ENCODE measurements around the gene FRMD8.

FRMD8 gene

DNA sequence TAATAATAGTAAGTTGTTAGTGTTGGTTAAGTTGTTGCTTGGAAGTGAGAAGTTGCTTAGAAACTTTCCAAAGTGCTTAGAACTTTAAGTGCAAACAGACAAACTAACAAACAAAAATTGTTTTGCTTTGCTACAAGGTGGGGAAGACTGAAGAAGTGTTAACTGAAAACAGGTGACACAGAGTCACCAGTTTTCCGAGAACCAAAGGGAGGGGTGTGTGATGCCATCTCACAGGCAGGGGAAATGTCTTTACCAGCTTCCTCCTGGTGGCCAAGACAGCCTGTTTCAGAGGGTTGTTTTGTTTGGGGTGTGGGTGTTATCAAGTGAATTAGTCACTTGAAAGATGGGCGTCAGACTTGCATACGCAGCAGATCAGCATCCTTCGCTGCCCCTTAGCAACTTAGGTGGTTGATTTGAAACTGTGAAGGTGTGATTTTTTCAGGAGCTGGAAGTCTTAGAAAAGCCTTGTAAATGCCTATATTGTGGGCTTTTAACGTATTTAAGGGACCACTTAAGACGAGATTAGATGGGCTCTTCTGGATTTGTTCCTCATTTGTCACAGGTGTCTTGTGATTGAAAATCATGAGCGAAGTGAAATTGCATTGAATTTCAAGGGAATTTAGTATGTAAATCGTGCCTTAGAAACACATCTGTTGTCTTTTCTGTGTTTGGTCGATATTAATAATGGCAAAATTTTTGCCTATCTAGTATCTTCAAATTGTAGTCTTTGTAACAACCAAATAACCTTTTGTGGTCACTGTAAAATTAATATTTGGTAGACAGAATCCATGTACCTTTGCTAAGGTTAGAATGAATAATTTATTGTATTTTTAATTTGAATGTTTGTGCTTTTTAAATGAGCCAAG lies 38.9 kb downstream of the FRMD8 start:
- peak; percentile 27 for DNase-seq (ENCODE audit: low read depth)

DNA sequence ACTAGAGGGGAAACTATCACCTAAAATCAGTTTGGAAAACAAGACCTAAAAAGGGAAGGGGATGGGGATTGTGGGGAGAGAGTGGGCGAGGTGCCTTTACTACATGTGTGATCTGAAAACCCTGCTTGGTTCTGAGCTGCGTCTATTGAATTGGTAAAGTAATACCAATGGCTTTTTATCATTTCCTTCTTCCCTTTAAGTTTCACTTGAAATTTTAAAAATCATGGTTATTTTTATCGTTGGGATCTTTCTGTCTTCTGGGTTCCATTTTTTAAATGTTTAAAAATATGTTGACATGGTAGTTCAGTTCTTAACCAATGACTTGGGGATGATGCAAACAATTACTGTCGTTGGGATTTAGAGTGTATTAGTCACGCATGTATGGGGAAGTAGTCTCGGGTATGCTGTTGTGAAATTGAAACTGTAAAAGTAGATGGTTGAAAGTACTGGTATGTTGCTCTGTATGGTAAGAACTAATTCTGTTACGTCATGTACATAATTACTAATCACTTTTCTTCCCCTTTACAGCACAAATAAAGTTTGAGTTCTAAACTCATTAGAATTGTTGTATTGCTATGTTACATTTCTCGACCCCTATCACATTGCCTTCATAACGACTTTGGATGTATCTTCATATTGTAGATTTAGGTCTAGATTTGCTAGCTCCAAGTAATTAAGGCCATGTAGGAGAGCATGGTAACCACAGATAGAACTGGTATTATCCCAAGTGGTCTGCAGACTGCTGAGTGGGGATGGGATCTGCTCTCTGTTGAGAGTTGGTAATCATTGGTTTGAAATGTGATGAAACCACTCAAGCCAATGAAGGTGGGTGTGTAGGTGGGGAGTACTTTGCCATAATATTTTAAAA lies 39.8 kb downstream of the FRMD8 start:
- peak; percentile 43 for DNase-seq (ENCODE audit: low read depth)

DNA sequence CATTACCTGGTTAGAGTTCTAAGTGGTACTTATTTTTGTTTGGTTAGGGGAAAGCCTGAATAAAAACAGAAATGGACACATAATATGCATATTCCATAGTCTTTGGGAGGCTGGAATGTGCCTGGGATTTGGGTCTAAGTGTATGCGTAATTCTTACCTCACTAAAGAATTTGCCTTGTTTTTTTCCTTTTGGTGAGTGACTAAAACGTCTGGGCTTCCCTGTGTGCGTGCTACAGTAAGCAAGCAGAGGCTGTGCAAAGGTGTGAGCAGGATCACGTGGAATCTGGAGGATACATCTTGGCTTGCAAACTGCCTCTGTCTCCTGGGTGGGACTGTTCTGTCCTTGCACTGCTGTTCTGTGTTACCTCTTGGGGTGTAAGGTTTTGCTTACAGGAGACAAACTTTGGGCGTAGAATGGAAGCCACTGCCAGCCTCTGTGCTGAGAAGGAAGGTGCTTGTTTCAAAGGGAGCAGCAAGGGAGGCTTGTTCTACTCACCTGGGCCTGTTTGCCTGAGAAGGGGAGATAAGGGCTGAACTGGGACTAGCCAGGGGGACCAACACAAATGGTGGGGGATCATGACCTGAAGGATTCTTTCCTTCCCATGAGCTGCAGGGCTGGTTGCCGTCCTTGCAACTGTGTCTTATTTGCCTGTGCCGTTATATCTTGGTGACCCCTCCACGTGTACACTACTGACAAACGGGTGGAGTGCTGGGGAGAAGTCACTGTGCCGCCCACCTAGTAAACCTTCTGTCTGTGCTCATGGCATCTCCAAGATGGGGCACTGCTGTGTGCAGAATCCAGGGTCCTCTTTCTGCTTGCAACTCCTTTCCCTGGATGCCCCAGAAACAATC lies 40.6 kb downstream of the FRMD8 start:
- DNase-seq (ENCODE audit: low read depth) = peak; percentile 44

DNA sequence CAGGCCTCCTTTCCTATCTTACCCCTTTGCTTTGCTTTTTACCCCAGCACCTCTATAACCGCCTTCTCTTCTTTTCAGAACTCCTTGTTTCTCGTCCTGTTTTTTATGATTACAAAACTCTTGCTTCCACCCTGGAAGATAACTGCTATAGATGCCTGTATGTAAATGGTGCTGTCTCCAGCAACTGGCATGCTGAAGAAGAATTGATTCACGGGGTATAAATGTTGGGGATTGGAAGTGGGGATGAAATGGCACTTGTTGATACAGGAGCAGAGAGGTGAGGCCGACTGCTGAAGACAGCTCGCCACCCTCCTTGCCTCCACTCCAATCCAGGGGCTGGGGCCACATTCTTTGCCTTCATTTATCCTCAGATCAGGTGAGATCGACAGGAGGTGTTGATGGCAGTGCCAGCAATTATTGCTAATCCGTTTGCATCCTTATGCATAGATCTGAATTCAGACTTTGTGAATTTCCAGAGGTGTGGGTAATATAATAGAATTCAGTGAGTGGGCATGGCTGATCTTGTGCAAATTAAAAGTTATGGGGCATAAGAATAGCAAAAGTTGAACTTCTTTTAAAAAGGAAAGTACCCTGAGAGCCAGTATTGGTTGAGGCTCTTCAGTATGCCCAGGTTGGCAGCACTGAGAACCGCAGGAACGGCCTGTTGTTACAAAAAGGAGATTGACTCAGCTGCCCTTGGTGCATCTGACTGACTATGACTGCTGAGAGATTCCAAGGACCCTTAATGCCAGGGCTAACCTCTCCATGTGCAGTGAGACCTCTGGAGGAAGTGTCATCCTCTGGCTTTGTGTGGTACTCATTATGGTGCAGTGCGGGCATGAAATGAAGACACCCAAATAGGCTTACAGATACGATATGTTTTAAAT lies 41.5 kb downstream of the FRMD8 start:
- DNase-seq (ENCODE audit: low read depth) = peak; percentile 57

DNA sequence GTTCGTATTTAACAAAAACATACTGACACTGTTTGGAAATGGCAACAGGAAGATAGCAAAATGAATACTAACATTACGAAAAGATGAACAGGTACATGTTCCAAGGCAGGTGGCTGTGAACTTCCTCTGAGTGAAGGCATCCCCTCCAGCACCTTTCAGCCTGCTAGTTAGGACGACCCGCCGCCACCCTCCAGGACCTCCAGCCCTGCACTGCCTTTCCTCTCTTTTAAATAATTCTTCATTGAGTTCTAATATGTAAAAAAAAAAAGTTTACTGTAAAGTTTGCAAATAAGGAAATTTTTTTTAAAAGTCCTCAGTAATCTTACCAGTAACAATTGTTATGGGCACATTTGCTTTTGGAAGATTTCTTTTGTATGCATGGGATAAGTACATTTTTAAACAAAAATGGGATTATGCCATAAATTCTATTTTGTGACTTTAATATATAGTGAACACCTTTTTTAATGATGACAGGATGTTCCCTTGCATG lies 42.2 kb downstream of the FRMD8 start:
- no peak for DNase-seq (ENCODE audit: low read depth)

DNA sequence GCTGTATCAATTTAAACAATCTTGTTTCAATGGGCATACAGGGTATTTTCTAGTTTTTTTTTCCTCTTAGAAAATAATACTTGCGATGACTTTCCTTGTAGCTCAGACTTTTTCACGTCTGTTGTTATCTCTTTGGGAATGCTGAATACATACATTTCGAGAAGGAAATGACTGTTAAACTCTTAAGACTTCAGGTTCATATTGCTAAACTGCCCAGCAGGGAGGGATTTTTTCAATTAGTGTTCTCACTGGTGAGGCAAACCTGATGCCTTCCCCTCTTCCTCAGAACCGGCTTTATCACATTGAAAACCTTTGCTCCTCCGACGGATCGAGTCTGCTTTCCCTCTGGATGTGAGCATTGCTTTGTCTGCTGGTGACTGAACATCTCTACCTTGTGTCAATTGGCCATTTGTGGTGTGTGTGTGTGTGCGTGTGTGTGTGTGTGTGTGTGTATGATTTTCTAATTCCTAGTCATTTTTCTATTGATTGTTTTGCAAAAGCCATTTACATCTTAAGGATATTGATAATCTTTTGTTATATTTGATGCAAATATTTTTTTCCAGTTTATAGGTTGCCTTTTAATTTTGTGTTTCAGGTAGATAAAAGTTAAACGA lies 42.7 kb downstream of the FRMD8 start:
- peak; percentile 54 for DNase-seq (ENCODE audit: low read depth)

DNA sequence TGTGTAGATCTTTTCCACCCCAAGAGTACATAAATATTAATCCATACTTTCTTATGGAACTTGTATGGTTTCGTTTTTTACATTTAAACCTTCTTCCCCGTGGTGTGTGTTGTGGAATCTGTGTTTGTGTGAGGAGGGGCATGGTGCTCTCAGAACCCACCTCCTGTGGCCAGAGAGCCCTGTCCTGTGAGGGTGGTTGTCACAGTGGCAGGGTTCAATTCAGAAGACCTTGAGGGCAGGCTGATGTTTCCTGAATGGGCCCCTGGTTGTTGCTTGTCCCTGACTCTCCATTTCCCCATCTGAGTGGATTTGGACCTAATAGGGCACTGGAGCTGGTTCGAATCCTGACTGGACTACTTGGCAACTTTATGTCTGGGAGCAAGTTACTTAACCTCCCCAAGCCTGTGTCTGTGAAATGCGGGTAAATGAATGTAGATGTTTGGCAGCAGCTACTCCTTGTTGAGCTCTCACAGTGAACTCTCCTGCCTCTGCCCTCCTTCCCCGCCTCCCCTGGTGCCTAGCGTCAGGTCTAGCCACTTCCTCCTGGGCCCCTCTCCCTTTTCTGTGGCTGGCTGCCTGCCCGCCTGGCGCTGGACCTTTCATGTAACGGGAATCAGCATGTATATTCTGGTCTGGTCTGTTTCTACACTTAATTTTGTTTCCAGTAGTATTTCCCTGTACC lies 43.4 kb downstream of the FRMD8 start:
- DNase-seq (ENCODE audit: low read depth) = peak; percentile 60

DNA sequence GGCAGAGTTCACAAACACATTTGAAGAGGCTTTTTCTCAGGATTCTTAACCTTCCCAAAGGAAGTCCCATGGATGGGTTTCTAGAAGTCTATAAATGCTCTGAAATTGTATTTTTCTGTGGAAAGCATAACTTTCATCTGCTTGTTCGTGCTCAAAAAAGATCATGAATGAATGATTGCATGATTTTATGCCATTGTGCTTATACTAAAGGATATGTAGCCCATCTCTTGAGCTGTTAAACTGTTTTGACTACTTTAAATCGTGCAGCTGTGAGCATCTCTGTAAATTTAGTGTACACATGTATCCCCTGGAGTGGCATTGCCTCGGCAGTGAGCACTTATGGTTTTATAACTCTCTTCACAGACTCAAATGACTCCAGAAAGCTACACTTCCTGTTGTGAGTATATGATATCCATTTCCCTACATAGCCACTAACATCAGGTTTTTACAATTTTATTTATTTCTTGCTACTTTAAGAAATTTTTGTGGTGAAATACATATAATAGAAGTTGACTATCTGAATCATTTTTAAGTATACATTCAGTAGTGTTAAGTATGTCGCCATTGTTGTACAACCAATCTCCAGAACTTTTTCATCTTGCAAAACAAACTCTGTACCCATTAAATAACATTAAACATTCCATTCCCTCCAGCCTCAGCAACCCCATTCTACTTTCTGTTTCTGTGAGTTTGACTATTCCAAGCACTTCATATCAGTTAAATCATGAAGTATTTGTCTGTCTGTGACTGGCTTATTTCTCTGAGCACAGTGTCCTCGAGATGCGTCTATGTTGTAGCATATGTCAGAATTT lies 44.2 kb downstream of the FRMD8 start:
- DNase-seq (ENCODE audit: low read depth) = peak; percentile 41

DNA sequence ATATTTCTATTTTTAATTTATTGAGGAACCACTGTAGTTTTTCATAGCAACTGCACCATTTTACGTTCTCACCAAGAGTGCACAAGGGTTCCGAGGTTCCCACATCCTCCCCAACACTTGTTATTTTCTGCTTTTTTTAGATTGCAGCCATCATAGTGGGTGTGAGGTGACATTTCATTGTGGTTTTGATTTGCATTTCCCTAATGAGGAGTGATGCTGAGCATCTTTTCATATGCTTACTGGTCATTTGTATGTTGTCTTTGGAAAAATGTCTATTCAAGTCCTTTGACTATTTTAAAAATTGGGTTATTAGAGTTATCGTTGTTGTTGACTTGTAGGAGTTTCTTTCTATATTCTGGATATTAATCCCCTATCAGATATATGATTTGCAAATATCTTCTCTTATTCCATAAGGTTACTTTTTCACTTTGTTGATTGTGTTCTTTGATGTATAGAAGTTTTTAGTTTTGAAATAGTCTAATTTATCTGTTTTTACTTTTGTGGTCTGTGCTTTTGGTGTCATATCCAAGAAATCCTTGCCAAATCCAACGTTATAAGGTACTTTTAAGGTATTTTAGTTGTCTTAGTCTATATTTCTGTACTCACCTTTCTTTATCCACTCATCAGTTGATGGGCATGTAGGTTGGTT lies 45.1 kb downstream of the FRMD8 start:
- DNase-seq (ENCODE audit: low read depth) = peak; percentile 27

DNA sequence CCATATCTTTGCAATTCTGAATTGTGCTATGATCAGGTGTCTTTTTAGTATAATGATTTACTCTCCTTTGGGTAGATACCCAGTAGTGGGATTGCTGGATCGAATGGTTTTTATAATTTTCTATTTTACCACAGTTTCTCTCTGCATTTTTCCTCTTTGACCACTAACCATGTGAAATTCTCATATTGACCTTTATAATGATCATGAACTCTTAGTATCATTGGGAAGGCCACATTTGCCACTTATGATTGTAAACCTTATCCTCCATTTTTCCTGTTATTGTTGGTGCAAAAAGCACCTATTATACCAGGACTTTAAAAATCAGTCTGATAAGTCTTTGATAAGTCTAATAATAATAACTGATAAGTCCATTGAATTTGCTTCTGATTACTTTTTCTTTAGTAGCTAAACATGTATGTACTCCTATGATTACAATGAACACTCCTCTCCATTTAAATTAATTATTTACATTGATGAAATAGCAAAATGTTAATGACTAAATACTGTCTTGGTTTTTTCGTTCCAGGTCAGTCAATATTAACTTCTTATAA lies 45.7 kb downstream of the FRMD8 start:
- no peak for DNase-seq (ENCODE audit: low read depth)

DNA sequence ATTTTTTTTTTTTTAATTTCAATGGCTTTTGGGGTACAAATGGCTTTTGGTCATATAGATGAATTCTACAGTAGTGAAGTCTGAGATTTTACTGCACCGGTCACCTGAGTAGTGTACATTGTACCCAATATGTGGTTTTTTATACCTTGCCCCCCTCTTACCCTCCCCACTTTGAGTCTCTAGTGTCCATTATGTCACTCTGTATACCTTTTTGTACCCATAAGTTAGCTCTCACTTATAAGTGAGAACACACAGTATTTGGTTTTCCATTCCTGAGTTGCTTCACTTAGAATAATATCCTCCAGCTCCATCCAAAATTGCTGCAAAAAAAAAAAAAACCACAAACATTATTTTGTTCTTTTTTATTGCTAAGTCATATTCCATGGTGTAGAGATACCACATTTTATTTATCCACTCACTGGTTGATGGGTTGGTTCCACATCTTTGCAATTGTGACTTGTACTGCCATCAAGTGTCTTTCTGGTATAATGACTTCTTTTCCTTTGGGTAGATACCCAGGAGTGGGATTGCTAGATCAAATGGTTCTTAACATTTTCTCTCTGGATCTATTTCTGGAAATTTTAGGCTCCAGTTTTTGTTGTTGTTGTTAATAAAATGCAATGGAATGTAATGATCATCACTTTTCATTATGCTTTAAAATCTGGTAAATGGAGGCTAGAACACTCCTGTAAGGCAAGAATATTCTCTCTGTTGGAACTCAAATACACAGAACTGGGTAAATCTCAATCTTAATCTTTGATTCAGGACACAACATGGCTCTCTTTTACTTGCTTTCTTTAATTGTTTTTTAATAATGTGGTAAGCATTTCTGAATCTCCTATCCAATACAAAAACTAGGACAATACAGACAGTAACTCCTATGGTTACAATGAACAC lies 46.5 kb downstream of the FRMD8 start:
- DNase-seq (ENCODE audit: low read depth) = no peak

DNA sequence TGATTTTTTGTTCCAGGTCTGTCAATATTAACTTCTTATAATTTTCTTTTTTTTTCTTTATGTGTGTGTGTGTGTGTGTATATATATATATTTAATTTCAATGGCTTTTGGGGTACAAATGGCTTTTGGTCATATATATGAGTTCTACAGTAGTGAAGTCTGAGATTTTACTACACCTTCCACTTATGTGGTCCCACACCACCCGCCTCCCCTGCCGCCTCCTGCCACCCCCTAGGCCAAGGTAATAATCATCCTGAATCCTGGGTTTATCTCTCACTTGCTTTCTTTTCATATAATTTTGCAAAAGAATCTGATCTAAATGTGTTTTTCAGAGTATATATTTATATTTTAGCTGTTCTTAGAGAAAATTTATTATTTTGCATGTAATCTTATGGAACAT lies 47.2 kb downstream of the FRMD8 start:
- no peak for DNase-seq (ENCODE audit: low read depth)

DNA sequence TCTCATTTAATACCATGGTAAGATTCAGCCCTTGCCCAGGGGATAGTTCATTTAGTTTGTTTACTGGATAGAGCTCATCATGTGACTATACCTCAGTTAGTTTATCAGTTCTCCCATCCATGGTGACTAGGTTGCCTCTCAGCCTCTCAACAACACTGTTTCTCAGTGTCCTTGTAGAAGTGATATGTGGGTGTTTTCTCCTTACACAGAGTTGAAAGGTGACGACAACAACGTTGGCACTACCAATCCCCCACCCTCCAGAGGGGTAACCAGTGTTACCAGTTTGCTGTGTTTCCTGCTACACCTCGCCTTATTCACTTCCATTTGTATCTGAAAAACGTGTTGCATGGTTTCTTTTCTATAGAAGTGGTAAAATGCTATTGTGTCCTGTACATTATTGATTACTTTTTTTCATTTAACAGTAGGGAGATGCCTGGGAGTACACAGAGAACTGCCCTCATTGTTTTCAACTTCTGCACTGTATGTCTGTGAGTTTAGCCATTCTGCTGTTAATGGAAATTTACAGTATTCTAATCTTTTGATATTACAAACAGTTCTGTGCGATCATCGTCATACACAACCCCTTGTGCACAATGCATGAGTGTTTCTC lies 47.7 kb downstream of the FRMD8 start:
- no peak for DNase-seq (ENCODE audit: low read depth)

DNA sequence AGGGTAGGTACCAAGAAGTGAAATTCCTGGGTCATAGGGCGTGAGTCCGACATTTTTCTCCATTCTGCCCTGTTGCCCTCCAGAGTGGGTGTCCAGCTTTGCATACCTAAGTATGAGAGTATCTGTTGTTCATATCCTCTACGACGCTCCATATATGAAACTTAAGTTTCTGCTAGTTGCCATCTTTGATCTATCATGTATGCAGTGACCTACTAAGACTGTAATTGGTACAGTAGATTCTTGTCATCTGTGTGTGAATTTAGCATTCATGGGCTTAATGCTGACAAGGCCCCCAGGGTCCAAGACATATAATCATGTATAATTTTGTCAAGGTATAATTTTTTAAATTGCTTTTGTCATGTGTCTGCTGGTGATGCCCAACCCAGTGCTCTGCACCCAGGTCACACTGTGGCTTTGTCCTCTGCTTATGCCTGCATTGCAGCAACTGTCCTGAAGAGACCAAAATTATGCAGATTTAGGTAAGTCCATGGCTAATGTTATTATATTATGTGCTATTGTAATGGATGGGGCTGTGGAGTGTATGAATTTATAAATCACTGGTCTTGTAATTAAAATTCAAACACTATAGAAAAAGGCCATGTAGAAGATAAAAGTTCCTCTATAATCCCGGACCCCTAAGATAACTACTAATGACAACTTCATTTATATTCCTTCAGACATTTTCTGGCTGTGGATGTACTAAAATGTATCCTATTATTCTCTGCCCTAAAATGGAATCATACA lies 48.4 kb downstream of the FRMD8 start:
- no peak for DNase-seq (ENCODE audit: low read depth)

DNA sequence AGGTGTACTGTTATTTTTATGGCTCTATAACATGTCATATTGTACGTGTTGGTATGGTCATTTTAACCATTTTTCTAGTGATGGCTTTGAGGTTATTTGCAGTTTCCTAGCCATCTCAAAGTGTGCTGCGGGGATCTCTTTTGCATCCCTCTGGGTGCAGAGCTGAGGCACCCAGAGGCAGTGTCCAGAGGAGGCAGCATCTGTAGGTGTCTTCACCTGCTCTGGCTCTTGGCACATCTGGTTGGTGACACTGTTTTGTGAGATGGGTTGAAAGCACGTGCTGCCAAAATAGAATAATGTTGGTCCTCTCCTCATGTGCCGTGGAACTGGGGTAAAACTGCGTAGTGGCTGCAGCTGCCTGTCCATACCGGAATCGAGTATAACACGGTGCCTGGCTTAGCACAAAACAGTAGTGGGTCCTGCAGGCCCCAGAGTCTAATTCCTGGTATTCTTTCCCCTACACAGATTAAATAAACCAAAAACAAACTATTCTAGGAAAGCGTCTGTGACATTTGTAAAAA lies 49.0 kb downstream of the FRMD8 start:
- DNase-seq (ENCODE audit: low read depth) = no peak

DNA sequence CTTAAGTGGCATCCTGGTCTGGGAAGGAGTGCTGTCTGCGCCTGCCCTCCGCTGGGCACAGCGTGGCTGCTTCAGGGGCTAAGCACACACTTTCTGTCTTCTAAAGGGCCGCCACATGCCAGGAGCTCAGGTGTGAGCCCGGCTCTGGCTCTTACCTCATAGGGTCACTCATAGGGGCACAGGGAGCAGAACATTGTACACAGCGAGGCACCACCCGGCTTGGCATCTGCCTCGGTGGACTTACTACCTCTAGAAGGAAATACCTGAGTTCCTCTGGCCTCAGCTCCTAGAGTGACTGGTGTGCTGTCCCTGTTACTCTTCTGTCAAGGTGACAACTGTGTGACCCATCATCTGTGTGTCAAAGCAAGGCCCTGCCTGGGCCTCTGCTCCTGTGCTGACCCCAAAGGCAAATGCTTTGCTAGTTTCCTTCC lies 49.6 kb downstream of the FRMD8 start:
- no peak for DNase-seq (ENCODE audit: low read depth)
